ENCODE data around the gene NFATC2.
A peak's percentile ranks its signal among the peaks of the same experiment; 100 is the strongest.
"Not testable (repeated sequence)": the region's sequence is repeated elsewhere in the genome, so short reads cannot be mapped to it uniquely, and the experiment has no call there.

The NFATC2 gene

DNA sequence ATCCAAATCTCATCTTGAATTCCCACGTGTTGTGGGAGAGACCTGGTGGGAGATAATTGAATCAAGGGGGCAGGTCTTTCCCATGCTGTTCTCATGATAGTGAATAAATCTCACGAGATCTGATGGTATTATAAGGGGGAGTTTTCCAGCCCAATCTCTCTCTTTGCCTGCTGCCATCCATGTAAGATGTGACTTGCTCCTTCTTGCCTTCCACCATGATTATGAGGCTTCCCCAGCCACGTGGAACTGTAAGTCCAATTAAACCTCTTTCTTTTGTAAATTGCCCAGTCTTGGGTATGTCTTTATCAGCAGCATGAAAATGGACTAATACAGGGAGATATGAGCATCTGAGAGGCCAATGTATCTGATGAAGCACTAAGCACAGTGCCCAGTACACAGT, 26.0 kb upstream of the NFATC2 start:
- DNase-seq (ENCODE audit: low read depth in 2 of 2): not testable (repeated sequence)

DNA sequence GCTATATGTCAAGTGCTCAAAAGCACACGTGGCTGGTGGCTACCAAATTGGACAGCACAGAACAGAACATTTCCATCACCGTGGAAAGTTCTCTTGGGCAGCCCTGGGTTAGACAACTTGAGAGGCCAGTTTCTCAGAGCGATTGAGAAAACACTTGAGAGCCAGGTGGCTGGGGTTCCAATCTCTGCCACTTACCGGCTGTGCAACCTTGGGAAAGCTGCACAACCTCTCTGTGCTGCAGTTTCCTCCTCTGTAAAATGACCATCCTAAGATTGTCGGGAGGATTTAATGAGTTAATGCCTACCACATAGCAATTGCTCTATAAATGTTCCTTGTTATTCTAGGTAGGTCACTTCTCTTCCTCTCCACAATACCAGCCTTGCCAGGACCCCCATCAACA, 25.1 kb upstream of the NFATC2 start:
- DNase-seq (ENCODE audit: low read depth in 2 of 2): no peak

DNA sequence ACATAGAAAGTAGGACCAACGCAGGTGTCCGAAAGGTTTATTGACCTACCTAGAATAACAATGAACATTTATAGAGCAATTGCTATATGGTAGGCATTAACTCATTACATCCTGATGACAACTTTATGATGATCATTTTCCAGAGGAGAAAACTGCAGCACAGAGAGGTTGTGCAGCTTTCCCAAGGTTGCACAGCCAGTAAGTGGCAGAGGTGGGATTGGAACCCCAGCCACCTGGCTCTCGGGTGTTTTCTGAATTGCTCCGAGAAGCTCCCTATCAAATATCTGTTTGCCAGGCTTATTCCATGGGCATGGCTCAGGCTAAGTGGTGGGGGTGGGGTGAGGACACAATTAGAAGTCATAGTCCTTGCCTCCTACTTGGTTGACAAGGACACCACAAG, 24.1 kb upstream of the NFATC2 start:
- no peak for DNase-seq (ENCODE audit: low read depth in 2 of 2)

- DNase-seq (ENCODE audit: low read depth in 2 of 2): no peak
Measured at GRCh38 chr20:51565298-51566144, 23.0 kb upstream of the NFATC2 start.

- no peak for DNase-seq (ENCODE audit: low read depth in 2 of 2)
Measured at GRCh38 chr20:51563486-51564332, 21.2 kb upstream of the NFATC2 start.

DNA sequence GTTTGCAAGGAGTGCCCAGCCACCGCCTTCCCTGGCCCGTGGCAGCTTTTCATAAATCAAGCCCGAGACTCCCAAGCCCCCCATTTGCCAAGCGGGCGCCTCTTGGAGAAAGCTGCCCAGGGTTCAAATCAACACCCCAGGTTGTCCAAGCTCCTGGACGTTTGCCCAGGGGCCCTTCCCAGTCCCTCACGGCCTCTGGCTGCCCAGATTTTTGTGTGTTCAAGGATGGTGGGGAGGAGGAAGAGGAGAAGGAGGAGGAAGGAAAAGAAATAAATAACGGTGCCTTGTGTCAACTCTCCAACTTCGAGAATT, 20.6 kb upstream of the NFATC2 start:
- DNase-seq (ENCODE audit: low read depth in 2 of 2): no peak

- DNase-seq (ENCODE audit: low read depth in 2 of 2): no peak
Measured at GRCh38 chr20:51562332-51563173, 20.0 kb upstream of the NFATC2 start.

DNA sequence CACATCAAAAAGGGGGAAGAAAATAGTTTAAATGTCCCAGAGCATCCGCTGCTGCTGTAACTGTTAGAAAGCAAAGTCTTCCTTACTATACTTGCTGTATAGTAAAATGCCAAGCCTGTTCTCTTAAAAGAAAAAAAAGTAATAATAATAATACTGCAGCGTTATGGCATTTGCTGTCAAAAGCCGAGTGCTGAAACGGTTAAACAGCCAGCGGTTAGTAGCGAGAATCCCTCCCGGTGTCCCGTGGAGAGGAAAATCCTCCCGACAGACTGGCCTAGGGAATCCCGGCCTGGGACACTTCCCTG, 19.5 kb upstream of the NFATC2 start:
- DNase-seq (ENCODE audit: low read depth in 2 of 2): no peak

GRCh38 chr20:51560550-51561307, 18.2 kb upstream of the NFATC2 start:
- DNase-seq (ENCODE audit: low read depth in 2 of 2): no peak

- no peak for DNase-seq (ENCODE audit: low read depth in 2 of 2)
Measured at GRCh38 chr20:51560042-51560441, 17.5 kb upstream of the NFATC2 start.

DNA sequence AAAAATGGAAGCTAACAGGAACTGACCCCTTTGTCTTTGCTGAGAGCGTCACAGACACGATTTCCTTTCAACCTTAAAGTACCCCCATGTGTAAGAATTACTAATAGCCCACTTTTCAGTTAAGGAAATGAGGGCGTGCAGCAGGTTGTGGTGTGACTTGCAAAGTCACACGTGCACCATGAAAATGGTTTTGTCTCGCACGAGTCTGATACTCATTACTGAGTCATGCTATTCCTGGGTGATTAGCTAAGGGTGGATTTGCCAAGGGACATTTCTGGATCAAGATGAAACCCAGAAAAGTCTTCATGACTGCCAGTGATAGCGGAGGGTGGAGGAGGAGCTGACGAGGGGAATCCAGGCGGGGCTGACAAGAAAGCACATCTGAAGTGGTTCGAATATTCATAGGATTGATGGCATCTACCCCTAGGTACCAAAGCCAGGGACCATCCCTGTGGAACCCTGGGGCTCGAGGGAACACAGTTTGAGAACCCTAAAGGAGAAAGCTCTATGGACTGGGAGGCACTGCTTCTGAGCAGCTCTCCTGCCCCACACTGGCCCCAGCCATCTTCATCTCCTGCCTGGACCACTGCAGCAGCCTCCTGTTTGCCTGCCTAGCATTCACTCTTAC, 12.1 kb upstream of the NFATC2 start:
- DNase-seq (ENCODE audit: low read depth in 2 of 2): no peak

DNA sequence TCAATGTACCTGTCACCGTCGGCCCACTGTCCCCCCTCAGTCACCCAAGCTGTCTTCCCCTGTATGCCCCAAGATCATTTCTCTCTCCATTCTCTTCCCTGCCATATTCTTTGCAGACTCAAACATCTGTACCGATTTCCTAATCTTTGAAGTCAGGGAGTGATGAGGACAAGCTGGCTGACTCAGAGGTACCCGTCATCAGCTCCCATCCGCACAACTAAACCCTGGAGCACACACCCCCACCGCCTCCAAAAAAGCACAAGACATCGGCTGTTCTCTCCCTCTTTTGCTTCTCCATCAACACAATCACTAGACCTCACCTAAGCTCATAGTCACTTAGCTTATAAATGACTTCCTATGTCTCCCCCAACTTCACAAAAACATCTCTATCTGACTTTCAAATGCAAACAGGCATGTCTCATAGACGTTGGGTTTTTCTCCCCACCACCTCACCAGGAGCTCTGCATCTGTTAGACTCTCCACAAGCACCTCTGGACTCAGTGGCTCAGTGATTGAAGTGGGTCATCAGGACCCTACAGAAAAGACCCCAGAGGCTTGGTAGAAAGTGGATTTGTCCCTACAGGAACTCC, 11.5 kb upstream of the NFATC2 start:
- no peak for DNase-seq (ENCODE audit: low read depth in 2 of 2)

DNA sequence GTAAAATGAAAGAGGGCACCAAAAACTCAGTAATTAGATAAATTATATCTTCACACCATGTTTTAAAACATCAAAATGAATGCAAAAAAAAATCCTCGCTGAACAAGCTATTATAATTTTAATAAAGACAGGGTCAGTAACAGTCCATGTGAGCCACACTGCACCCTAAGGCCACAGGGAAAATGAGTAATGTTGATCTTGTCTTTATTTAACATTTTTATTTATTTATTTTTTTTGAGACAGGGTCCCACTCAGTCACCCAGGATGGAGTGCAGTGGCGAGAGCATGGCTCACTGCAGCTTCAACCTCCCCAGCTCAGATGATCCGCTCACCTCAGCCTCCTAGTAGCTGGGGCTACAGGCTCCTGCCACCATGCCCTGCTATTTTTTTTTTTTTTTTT, 8.7 kb upstream of the NFATC2 start:
- no peak for DNase-seq (ENCODE audit: low read depth in 2 of 2)

- DNase-seq (ENCODE audit: low read depth in 2 of 2): no peak
Measured at GRCh38 chr20:51549474-51549873, 7.0 kb upstream of the NFATC2 start.

DNA sequence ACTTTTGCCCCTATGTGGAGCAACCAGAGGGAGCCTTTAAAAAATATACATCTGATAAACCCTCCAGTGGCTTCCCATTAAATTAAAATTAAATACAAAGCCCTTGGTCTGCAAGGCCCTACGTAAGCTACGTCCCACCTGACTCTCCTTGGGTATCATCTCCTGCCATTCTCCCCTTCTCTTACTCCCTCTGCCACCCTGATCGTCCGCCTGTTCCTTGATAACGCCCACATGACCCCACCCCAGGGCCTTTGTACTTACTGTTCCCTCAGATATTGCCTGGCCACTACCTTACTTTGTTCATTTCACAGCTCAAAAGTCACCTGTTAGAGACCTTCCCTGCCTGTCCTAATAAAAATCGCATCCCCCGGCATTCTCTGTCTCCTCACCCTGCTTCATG, 5.4 kb upstream of the NFATC2 start:
- no peak for DNase-seq (ENCODE audit: low read depth in 2 of 2)

- DNase-seq (ENCODE audit: low read depth in 2 of 2): no peak
Measured at GRCh38 chr20:51545515-51545914, 3.0 kb upstream of the NFATC2 start.

DNA sequence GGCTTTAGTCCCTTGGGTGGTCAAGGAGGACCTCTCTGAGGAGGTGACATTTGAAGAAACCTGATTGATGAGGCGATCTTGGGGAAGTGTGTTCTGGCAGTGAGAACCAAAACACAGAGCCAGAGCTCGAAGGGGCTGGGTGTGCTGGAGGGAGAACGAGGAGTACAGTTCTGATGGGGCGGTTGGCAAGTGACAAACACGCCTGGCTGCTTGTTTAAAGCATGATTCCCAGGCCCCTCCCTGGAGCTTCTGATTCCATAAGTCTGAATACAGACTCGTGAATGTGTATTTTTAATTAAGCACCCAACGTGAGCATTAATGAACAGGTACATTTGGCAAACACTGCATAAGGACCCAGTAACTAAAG, 886 bp upstream of the NFATC2 start:
- DNase-seq (ENCODE audit: low read depth in 2 of 2): no peak

DNA sequence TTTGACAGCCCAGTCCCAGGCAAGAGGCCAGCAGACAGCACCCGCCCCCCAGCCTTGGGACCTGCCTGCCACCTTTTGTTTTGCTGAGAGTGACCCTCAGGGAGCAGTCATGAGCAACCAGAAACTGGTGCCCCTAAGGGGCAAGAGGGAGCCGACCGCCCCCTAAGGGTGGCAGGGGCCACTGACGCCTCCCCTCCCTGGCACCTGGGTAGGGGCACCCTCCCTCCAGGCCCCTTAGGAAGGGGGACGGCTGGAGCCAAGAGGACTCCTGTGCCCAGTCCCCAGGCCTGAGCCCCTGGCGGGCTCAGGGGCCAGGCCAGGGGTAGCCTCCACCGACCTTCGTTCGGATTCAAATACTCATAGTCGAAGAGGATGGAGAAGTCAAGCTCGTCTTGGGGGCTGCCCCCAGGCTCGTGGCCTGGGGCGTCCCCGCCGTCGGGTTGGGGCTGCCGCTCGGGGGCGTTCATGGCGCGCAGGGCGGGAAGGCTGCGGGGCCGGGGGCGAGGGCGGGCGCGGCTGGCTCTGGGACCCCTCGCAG, 417 bp downstream of the NFATC2 start:
- peak; percentile 34 to 48 for DNase-seq (ENCODE audit: low read depth in 2 of 2)

GRCh38 chr20:51541189-51542032, 1.1 kb downstream of the NFATC2 start:
- peak; percentile 69 to 77 for DNase-seq (ENCODE audit: low read depth in 2 of 2)

DNA sequence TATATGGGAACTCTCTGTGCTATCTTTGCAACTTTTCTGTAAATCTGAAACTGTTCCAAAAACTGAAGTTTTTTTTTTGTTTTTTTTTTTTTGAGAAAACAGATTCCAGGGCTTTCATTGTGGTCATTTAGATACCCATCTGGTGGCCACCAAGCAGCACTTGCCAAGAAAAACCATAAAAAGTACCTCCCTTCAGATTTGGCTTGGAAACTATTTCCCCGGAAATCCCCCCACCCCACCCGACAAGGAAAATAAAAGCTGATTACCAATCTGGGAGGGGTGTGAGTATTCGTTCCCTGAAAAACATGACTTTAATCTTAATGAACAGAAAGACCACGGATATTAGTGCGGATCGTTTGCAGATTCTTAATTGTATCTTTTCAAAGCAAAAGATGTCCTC, 1.9 kb downstream of the NFATC2 start:
- DNase-seq (ENCODE audit: low read depth in 2 of 2): no peak
